ENCODE measurements around the gene AFF4. TPM values are rescaled to one million over a fixed set of nuclear protein-coding genes. Genes with fewer than 3 reads are reported as not detected.
"Not testable (repeated sequence)": the region's sequence is repeated elsewhere in the genome, so short reads cannot be mapped to it uniquely, and the experiment has no call there.

Gene AFF4
- total RNA-seq, 1 donor from 2014 or later = 107 TPM

DNA sequence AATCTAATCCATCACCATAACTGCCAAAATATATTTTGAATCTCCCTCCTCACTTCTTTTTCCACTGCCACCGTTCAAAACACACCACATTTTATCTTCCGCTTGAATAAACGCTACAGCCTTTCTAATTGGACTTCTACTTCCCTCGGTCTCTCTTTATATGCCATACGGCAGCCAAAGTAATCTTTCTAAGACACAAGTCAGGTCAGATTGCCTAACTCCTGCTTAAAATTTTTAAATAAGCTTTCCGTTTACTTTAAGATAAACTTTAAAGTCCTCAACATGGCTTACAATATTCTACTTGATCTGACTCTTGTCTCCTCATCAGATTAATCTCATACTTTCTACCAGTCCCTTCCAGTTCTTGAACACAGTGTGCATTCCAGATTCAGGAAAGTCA, 9.7 kb downstream of the AFF4 start:
- DNase-seq (ENCODE audit: low spot score) = no peak

DNA sequence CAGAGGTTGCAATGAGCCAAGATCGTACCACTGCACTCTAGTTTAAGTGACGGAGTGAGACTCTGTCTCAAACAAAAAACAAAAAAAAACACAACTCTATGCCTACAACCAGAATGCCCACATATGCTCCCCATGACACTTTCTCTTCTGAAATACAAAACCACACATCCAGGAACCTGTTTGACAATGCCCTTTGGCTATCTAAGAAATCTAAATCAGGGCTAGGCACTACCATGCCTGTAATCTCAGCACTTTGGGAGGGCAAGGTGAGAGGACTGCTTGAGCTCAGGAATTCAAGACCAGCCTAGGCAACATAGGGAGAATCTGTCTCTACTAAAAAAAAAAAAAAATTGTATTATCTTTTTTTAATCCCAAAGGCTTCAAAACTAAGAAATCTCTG, 10.6 kb downstream of the AFF4 start:
- no peak for DNase-seq (ENCODE audit: low spot score)

DNA sequence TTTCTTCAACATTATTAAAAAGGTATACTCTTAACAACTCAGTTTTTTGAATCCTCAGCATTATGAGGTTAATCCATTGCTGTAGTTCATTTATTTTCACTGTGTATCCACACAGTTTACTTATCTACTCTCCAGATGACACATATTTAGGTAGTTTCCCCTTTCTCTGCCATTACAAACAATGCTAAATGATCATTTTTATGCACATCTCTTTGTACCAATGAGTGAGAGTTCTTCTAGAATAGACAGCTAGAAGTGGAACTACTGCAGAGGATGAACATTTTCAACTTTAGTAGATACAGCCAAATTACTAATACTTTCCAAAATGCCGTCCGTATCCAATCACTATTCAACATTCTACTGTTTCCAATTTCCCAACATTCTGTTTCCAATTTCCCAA, 11.5 kb downstream of the AFF4 start:
- no peak for DNase-seq (ENCODE audit: low spot score)

DNA sequence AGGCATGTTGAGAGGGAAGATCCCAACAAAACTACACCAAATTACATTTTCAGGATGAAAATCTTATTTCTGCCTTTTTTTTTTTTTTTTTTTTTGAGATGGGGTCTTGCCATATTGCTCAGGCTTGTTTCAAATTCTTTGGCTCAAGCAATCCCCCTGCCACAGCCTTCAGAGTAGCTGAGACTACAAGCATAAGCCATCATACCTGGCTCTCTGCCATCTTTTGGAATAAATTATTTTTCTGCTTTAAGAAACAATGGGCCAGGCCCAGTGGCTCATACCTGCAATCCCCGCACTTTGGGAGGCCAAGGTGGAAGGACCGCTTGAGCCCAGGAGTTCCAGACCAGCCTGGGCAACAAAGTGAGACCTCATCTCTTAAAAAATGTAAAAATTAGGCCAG, 14.3 kb downstream of the AFF4 start:
- no peak for DNase-seq (ENCODE audit: low spot score)

DNA sequence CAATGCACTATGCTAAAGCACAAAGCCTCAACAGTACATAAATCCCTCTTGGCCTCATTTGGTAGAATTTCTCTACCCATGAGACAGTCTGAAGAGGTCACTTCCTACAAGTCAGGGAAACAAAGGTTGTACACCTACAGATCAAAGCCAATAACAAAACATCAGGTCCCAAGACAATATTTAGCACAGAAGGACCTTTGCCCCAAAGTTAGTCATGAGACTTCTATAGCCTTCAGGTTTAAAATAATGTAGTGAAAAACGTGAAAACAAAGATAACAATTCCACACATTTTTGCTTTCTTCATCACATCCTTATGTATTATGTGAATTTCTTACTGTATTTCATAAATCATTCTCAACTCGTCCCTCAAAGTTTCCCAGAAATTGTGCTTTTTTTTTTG, 15.8 kb downstream of the AFF4 start:
- no peak for DNase-seq (ENCODE audit: low spot score)

DNA sequence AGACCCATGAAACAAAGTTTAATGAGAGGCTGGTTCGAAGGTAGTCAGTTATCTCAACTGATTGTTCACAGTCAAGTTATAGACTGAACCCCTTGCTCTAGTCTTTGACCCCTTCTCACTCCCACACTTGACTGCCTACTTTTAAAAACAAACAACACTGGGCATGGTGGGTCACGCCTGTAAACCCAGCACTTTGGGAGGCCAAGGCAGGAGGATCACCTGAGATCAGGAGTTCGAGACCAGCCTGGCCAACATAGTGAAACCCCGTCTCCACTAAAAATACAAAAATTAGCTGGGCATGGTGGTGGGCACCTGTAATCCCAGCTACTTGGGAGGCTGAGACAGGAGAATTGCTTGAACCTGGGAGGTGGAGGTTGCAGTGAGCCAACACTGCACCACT, 18.1 kb downstream of the AFF4 start:
- not testable (repeated sequence) for DNase-seq (ENCODE audit: low spot score)

DNA sequence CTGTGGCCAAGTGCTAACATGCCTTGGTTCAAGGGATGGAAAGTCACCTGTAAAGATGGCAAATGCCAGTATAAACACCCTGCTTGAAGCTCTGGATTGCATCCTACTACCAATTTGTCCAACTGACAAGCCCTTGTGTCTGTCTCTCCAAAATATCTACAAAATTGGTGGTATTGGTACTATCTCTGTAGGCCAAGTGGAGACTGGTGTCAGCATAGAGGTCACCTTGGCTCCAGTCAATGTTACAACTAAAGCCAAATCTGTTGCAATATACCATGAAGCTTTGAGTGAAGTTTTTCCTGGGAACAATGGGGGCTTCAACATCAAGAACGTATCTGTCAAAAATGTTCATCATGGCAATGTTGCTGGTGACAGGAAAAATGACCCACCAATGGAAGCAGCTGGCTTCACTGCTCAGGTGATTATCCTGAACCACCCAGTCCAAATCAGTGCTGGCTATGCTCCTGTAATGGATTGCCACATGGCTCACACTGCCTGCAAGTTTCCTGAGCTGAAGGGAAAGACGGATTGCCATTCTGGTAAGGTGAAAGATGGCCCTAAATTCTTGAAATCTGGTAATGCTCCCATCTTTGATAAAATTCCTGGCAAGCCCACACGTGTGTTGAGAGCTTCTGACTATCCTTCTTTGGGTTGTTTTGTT, 19.9 kb downstream of the AFF4 start:
- no peak for DNase-seq (ENCODE audit: low spot score)

DNA sequence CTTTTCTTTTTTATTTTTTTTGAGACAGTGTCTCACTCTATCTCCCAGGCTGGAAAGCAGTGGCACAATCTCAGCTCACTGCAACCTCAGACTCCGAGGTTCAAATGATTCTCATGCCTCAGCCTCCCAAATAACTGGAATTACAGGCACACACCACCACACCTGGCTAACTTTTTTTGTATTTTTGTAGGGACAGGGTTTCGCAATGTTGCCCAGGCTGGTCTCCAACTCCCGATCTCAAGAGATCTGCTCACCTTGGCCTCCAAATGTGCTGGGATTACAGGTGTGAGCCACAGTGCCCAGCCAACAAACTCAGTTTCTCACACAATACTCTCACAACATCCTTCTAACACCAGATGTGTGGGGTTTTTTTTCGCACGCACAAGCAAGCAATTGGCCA, 22.1 kb downstream of the AFF4 start:
- no peak for DNase-seq (ENCODE audit: low spot score)

DNA sequence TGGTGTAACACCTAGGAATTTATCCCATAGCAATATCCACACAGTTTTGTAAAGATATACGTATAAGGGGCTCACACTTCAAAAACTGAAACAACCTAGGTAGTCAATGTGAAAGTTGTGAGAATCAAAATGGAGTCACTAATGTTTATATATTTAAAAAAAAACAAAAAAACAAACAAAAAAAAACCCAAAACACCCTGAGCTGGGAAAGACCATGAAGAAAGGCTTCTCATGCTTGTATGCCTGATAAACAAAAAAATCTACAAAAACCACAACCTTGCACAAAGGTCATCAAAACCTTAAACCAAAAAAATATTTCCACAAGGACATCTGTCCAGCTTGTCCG, 35.4 kb downstream of the AFF4 start:
- DNase-seq (ENCODE audit: low spot score) = no peak

DNA sequence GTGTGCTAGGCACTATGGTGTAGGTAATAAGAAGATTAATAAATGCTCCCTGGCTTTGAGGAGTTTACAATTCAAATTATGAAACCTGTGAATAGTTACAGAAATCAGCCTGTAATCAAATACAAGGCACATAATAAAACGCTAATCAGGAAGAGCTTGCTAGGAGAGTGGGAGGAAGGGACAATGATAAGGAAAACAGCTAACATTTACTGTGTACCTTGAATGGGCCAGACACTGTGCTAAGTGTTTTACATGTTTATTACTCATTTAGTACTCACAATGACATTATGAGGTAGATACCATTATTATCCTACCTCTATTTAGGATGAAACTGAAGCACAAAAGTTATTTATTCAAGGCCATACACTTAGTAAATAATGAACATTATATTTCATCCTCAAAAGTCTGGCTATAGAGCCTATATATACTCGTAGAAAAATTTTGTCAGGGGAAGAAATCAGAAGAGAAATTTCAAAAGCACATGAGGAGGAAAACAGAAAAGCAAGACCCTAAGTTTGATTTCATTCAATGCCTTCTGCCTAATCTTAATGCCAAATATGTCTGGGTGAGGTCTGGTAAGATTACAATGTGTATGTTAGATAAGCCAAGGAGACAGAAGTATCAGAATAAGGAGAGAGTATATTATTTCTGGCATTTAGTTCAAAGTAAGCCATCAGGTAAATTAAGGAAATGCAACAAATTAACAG, 35.9 kb downstream of the AFF4 start:
- no peak for DNase-seq (ENCODE audit: low spot score)

DNA sequence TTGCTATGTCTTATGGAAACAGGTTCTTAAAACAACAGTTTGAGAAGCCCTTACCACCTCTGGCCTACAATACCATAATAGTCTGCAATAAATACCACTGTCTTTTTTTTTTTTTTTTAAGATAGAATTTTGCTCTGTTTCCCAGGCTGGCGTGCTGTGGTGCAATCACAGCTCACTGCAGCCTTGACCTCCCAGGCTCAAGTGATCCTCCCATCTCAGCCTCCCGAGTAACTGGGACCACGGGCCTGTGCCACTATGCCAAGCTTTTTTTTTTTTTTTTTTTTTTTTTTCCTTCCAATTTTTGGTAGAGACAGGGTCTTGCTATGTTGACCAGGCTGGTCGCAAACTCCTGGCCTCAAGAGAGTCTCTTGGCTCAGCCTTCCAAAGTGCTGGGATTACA, 37.0 kb downstream of the AFF4 start:
- no peak for DNase-seq (ENCODE audit: low spot score)

DNA sequence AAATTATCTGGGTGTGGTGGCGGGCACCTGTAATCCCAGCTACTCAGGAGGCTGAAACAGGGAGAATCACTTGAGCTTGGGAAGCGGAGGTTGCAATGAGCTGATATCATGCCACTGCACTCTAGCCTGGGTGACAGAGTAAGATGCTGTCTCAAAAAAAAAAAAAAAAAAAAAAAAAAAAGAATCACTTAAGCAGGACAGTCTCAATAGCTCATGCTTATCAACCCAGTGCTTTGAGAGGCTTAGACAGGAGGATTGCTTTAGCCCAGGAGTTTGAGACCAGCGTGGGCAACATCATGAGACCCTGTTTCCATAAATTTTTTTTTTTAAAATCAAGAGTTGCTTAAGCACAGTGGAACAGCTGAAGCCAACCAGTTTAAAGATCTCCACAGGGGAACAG, 47.3 kb downstream of the AFF4 start:
- DNase-seq (ENCODE audit: low spot score) = no peak

DNA sequence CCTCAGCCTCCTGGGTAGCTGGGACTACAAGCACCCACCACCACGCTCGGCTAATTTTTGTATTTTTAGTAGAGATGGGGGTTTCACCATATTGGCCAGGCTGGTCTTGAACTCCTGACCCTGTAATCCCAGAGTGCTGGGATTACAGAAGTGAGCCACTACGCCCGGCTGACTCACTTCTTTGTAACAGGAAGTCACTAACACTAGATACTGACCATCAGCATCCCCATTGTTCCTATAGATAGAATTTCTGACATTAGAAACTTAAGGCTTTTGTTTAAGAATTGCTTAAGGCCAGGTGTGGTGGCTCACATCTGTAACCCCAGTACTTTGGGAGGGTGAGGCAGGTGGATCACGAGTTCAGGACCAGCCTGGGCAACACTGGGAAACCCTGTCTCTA, 47.8 kb downstream of the AFF4 start:
- DNase-seq (ENCODE audit: low spot score) = no peak

DNA sequence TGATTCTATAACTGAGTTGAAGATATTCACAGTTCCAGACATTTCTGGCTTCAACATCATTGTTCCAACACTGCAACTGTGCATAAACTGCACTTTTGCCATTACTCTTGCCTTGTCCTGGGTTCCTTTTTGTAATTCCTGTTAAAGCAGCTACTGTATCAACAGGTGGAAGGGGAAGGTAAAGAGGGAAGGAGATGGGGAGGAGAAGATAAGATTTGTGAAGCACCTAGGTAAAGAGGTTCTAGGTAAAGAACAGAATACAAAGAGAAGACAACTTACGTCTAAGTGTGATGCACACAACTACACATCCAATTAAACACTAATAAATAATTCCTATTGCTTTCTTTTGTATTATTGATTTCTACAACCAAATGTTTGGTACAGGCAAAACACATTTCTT, 53.7 kb downstream of the AFF4 start:
- no peak for DNase-seq (ENCODE audit: low spot score)

DNA sequence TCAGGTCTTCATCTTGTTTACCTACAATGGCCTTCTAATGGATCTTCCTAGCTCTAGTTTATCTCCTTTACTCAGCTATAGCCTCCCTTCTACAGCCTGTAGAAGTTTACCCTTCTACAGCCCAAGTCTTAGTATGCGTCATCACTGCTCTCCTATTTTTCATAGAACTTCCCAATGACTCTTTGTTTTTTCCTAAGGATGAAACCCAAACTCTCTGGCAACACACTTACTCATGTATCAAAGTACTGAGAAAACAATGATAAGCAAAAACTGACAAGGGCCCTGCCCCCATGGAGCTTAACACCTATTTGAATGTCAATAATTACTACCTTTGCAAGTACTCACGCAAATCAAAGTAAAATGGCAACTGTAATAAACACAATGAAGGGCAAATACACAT, 56.3 kb downstream of the AFF4 start:
- no peak for DNase-seq (ENCODE audit: low spot score)

DNA sequence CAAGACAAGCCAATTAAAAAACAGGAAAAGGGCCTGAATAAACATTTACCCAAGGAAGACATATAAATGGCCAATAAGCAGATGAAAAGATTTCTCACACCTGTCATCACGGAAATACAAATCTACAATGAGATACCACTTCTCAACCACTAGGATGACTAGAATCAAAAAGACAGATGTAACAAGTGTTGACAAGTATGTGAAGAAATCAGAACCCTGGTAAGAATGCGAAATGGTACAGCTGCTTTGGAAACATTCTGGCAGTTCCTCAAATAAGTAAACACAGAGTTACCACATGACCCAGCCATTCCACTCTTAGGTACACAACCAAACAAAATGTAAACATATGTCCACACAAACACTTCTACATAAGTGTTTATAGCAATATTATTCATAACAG, 57.5 kb downstream of the AFF4 start:
- no peak for DNase-seq (ENCODE audit: low spot score)

DNA sequence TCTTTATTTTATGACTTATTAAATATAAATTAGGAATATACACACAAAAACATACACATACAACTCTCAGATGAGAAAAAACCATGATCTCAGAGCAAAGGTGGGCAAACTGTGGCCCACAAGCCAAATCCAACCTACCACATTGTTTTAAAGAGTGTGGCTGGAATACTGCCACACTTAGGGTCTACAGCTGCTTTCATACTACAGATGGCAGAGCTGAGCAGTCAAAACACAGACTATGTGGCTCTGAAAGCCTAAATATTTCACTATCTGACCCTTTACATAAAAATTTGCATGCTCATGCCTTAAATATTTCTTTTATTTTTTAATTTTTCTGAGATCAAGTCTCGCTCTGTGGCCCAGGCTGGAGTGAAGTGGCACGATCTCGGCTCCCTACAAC, 61.7 kb downstream of the AFF4 start:
- DNase-seq (ENCODE audit: low spot score) = no peak

DNA sequence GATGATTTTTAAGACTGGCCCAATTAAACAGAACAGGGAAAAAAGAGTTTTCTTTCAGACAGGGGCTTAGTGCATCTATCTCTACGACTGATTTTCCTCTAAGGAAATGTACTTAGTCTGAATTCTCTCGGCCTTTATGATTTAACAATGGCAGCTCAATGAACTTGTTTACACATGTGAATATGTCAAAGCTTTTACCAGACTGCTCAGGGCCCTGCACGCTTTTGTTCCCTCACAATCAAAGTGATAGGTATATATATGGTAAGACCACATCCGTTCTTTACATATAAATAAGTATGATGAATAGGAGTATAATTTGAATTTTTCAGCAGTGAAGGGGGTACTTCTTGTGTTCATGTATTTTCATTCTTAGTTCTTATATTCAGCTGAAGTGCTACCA, 62.4 kb downstream of the AFF4 start:
- no peak for DNase-seq (ENCODE audit: low spot score)

DNA sequence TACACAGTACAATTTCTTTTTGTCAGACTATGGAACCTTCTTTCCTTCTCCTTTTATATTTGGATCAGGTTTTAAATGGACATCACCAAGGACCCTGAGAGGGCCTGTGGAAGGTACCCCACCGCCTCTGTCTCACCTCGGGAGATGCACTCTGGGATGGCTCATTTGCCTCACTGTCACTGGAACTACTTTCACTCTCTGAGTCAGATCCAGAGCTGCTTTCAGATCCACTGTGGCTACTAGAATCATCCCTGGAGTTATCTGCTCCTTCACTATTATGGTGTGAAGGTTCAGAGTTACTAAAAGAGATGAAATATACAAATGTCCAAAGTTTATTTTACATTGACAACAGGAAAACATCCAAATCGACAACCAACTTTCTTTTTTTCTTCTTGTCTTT, 65.3 kb downstream of the AFF4 start:
- no peak for DNase-seq (ENCODE audit: low spot score)

DNA sequence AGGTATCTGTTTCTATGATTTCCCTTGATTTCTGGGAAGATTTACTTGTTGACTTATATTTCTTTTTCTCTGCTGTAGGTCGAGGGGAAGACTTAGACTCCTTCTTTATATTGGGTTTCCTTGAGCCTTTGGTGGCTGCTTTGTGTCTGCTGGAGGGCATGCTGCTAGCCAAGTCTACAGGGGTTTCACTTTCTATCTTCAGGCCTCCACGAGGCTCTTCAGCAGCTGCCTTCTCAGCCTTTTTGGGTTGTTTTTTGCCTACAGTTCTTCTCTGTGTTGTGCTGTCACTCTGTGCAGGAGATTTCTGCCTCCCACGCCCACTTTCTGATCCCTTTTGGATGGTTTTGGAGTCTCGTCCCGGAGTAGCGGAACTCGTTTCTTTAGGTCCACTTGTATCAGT, 66.7 kb downstream of the AFF4 start:
- DNase-seq (ENCODE audit: low spot score) = no peak

DNA sequence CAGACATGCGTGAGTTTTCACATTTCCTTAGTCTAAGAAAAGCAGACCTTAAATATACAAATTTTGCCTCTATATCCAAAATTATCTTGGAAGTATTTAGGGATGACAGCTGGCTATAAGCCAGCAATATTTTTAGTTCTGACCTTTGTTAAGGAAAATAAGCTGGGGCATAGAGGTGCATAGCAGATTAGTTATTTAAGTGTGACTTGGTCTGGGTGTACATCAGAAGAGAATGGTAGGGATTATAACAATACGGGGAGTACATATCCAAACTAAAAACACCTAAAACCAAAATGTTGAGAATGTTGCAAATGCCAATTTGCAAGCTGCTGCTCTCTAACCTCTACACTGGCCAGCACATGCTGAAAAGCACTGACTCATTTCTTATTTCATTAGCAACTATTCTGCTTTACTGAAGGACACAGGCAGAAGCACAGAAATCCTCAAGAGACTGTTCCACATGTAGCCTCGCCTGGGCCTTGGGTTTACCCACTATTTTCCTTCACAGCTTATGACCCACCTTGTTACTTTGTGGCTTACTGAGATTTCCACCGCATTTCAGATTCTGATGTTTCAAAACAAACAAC, 67.6 kb downstream of the AFF4 start:
- no peak for DNase-seq (ENCODE audit: low spot score)

DNA sequence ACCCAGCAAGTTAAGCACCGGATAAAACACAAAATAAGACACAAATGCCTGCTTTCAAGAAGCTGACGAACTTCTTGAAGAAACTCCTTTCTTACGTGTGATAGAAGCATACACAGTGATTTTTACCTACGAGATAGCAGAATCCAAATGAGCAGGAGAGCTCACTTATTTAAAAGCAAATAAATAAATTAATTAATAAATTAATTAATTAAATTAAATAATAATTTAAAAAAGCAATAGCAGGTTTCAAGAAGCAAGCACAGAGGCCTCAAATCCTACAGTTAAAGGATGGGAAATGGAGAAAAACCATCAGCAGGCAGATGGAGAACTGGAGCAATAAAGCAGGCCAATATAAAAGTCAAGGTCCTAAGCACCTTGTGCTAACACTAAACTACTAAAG, 72.6 kb downstream of the AFF4 start:
- DNase-seq (ENCODE audit: low spot score) = no peak

DNA sequence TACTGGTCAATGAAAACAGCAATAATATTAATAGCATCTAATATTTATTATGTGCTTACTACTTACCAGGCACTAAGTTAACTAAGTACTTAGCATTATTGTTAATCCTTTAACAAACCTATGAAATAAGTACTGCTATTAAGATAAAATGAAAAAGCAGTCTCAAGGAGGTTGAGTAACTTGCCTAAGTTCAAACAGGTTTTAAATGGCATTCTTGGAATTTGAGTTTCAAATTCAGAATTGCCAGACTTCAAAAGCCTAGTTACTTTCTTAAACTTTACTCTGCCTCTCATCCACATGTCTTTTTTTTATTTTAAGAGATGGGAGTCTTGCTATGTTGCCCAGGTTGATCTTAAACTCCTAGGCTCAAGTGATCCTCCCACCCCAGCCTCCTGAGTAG, 73.9 kb downstream of the AFF4 start:
- DNase-seq (ENCODE audit: low spot score) = no peak

DNA sequence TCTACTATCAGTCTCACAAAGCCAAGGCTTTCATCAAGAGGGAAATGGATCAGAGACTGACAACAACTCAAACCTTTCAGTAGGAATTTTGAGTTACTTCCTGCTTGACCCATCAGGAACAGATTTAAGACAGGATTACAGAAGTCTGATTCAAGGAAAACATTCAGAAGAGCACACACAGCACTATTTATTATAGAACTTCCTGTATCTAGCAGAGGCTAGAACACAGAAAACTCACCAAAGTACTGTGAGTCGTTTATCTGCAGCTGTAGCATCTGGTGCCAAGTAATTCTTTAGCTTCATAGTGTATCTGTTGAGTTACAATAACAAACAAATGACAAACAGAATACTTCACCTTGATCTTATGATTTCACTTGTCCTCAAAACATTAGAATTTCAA, 76.2 kb downstream of the AFF4 start:
- DNase-seq (ENCODE audit: low spot score) = no peak

Data from ureter (tissue), 1 donor.